HepG2 (cell line): Measurements from ENCODE around the gene CHST14. TPM values are rescaled to one million over a fixed set of nuclear protein-coding genes. Genes with fewer than 3 reads are reported as not detected.

Experiments
- AHR ChIP-seq: IDR thresholded peaks from 2 replicates; pipeline ENCODE4 v1.6.1; 2018; ENCODE audit warnings: missing genetic modification reagents, missing compliant biosample characterization
- FOXA1 ChIP-seq, 2 experiments: fragments of 450-650 bp in 1 of 2; sonication (generic) in 1 of 2; formaldehyde crosslinking in 1 of 2; IDR thresholded peaks; 2 replicates each; pipeline versions ENCODE4 v1.4.0 to v1.6.1; 2016 to 2020; ENCODE audit warnings: missing genetic modification reagents in 1 of 2
- FOXC1 ChIP-seq: sonication (generic); formaldehyde crosslinking; IDR thresholded peaks from 2 replicates; pipeline ENCODE4 v1.8.0; 2022; ENCODE audit warnings: mild to moderate bottlenecking, missing genetic modification reagents, borderline replicate concordance
- IRF2 ChIP-seq: IDR thresholded peaks from 2 replicates; pipeline ENCODE4 v1.6.1; 2018; ENCODE audit warnings: missing genetic modification reagents, missing compliant biosample characterization
- ISL2 ChIP-seq: sonication (generic); formaldehyde crosslinking; IDR thresholded peaks from 2 replicates; pipeline ENCODE4 v1.5.0; 2020; ENCODE audit warnings: missing genetic modification reagents
- MTA1 ChIP-seq: sonication (generic); formaldehyde crosslinking; IDR thresholded peaks from 2 replicates; pipeline ENCODE4 v1.4.0; 2020; ENCODE audit warnings: missing genetic modification reagents, mild to moderate bottlenecking, borderline replicate concordance
- NPAS2 ChIP-seq: sonication (generic); formaldehyde crosslinking; IDR thresholded peaks from 2 replicates; pipeline ENCODE4 v1.8.0; 2022; ENCODE audit warnings: mild to moderate bottlenecking, missing genetic modification reagents, borderline replicate concordance
- NRL ChIP-seq: sonication (generic); formaldehyde crosslinking; IDR thresholded peaks from 2 replicates; pipeline ENCODE4 v1.5.0; 2020; ENCODE audit warnings: missing genetic modification reagents, mild to moderate bottlenecking, moderate library complexity, borderline replicate concordance
- RBM39 ChIP-seq: fragments of 200-400 bp; formaldehyde crosslinking; IDR thresholded peaks from one replicate; pipeline ENCODE4 v1.6.1; 2018; ENCODE audit warnings: antibody characterized with exemption, mild to moderate bottlenecking, low read depth, low read length; ENCODE audit not compliant: poor library complexity, severe bottlenecking
- ZNF251 ChIP-seq: sonication (generic); formaldehyde crosslinking; IDR thresholded peaks from 2 replicates; pipeline ENCODE4 v1.9.0; 2021; ENCODE audit warnings: mild to moderate bottlenecking, missing genetic modification reagents
- ZNF264 ChIP-seq: sonication (generic); formaldehyde crosslinking; IDR thresholded peaks from 2 replicates; pipeline ENCODE4 v1.4.0; 2020; ENCODE audit warnings: missing genetic modification reagents
- ZNF274 ChIP-seq: sonication (generic); formaldehyde crosslinking; IDR thresholded peaks from 2 replicates; pipeline ENCODE4 v1.5.1; 2020; ENCODE audit warnings: mild to moderate bottlenecking, missing genetic modification reagents
- ZNF446 ChIP-seq: sonication (generic); formaldehyde crosslinking; IDR thresholded peaks from 2 replicates; pipeline ENCODE4 v1.5.0; 2020; ENCODE audit warnings: mild to moderate bottlenecking, missing genetic modification reagents
- ZNF563 ChIP-seq: sonication (generic); formaldehyde crosslinking; IDR thresholded peaks from 2 replicates; pipeline ENCODE4 v1.8.0; 2022; ENCODE audit warnings: mild to moderate bottlenecking, moderate library complexity, missing genetic modification reagents
- ZNF709 ChIP-seq: sonication (generic); formaldehyde crosslinking; IDR thresholded peaks from 2 replicates; pipeline ENCODE4 v1.5.0; 2020; ENCODE audit warnings: mild to moderate bottlenecking, missing genetic modification reagents
- ZNF720 ChIP-seq: sonication (generic); formaldehyde crosslinking; IDR thresholded peaks from 2 replicates; pipeline ENCODE4 v1.4.0; 2020; ENCODE audit warnings: missing genetic modification reagents
- ZNF746 ChIP-seq: sonication (generic); formaldehyde crosslinking; IDR thresholded peaks from 2 replicates; pipeline ENCODE4 v1.8.0; 2022; ENCODE audit warnings: mild to moderate bottlenecking, missing genetic modification reagents
- ZNF790 ChIP-seq: sonication (generic); formaldehyde crosslinking; IDR thresholded peaks from 2 replicates; pipeline ENCODE4 v1.8.0; 2022; ENCODE audit warnings: missing genetic modification reagents, mild to moderate bottlenecking, borderline replicate concordance
- polyA plus RNA-seq, 8 experiments: library from polyadenylated mRNA; depleted of rRNA in 3 of 8; stranded (reverse) in 7 of 8; unstranded in 1 of 8; fragments of >200 nt; fragmentation: Illumina TruSeq in 4 of 8; extraction: Trizol in 4 of 8; gene quantifications; 2 replicates each; pipeline versions ENCODE4 v1.2.1 to v1.2.3, GENCODE V29; 2011 to 2016; ENCODE audit warnings: low read depth in 4 of 8, missing spikeins in 1 of 8, mixed read lengths in 1 of 8; ENCODE audit not compliant: insufficient read depth in 1 of 8
- total RNA-seq, 5 experiments: library from RNA; depleted of rRNA; stranded (reverse); fragments of >200 nt; fragmentation: Illumina TruSeq; extraction: Trizol; gene quantifications; 2 replicates each; pipeline ENCODE4 v1.2.3, GENCODE V29; 2016; ENCODE audit warnings: low read depth in 1 of 5
- TF ChIP-seq, protein P1 (sequence below): sonication (generic); formaldehyde crosslinking; IDR thresholded peaks from 2 replicates; pipeline ENCODE4 v1.4.0; 2020; ENCODE audit warnings: missing genetic modification reagents, borderline replicate concordance
- TF ChIP-seq, protein P2 (sequence below): sonication (generic); formaldehyde crosslinking; IDR thresholded peaks from 2 replicates; pipeline ENCODE4 v1.8.0; 2022; ENCODE audit warnings: missing genetic modification reagents, low read depth, mild to moderate bottlenecking, borderline replicate concordance
- TF ChIP-seq, protein P3 (sequence below): sonication (generic); formaldehyde crosslinking; IDR thresholded peaks from 2 replicates; pipeline ENCODE4 v1.8.1; 2023; ENCODE audit warnings: mild to moderate bottlenecking, missing genetic modification reagents, borderline replicate concordance
- TF ChIP-seq, protein P4 (sequence below): sonication (generic); formaldehyde crosslinking; IDR thresholded peaks from 2 replicates; pipeline ENCODE4 v1.5.1; 2020; ENCODE audit warnings: mild to moderate bottlenecking, missing genetic modification reagents, borderline replicate concordance

CHST14 gene
- total and polyA plus RNA-seq, 2 of the 13 experiments (the other 11 are each of a cell fraction or from before 2014, with no cell fraction given), result 8.9 to 12.4 TPM

DNA sequence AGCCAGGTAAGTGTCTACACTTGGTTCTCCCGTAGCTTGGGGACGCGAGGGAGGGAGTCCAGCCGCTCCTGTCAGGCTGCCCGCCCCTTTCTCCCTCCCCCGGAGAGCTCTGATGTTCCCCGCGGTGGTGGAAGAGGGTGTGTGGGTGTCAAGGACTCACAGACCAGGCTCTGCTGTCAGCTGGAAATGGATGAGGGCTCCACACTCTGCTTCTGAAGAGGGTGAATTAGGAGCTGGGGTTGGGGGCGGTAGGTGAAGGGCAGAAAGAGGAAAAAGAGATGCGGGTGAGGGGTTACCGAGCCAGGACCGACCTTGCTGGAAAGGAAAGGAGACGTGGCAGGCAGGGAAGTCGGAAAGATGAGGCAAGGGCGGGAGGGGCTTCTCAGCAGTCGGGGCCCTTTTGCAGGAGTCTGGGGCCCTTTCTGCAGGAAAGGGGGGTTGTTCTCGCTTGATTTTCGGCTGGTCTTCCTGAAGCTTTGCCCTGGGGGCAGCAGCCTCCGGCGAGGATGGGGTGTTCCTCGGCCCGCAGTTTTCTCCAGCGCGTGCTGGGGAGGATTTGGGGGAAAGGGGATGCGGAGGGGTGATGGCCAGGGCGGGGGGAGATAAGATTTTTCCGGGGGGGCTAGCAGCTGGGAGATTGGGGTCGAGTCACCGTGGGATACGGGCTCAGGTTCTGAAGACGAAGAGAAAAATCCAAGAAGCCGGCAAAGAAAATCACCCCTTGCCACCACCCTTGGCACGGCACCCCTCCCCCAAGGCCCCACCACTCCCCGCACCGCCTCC is 30.6 kb upstream of the CHST14 start (continued):
- TF ChIP-seq ZNF746 (CRISPR knock-in tag), result peak; percentile 41; the same call in 1 of the 2 replicates
- TF ChIP-seq NRL (CRISPR knock-in tag), result 0 out of 2 replicates have a peak, but pooled peaks have one; percentile 48
- no peak for TF ChIP-seq ZNF264
- TF ChIP-seq ISL2, result no peak
- no peak for TF ChIP-seq MTA1 (CRISPR knock-in tag)
- TF ChIP-seq IRF2 (CRISPR knock-in tag), result peak; percentile 5; the same call in 1 of the 2 replicates
- TF ChIP-seq ZNF274, result peak; percentile 71; the same call in 1 of the 2 replicates
- TF ChIP-seq, protein P1, sequence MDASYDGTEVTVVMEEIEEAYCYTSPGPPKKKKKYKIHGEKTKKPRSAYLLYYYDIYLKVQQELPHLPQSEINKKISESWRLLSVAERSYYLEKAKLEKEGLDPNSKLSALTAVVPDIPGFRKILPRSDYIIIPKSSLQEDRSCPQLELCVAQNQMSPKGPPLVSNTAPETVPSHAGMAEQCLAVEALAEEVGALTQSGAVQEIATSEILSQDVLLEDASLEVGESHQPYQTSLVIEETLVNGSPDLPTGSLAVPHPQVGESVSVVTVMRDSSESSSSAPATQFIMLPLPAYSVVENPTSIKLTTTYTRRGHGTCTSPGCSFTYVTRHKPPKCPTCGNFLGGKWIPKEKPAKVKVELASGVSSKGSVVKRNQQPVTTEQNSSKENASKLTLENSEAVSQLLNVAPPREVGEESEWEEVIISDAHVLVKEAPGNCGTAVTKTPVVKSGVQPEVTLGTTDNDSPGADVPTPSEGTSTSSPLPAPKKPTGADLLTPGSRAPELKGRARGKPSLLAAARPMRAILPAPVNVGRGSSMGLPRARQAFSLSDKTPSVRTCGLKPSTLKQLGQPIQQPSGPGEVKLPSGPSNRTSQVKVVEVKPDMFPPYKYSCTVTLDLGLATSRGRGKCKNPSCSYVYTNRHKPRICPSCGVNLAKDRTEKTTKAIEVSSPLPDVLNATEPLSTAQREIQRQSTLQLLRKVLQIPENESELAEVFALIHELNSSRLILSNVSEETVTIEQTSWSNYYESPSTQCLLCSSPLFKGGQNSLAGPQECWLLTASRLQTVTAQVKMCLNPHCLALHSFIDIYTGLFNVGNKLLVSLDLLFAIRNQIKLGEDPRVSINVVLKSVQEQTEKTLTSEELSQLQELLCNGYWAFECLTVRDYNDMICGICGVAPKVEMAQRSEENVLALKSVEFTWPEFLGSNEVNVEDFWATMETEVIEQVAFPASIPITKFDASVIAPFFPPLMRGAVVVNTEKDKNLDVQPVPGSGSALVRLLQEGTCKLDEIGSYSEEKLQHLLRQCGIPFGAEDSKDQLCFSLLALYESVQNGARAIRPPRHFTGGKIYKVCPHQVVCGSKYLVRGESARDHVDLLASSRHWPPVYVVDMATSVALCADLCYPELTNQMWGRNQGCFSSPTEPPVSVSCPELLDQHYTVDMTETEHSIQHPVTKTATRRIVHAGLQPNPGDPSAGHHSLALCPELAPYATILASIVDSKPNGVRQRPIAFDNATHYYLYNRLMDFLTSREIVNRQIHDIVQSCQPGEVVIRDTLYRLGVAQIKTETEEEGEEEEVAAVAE (CRISPR knock-in tag), result 0 out of 2 replicates have a peak, but pooled peaks have one; percentile 5
- TF ChIP-seq ZNF720 (CRISPR knock-in tag), result no peak
- TF ChIP-seq, protein P2, sequence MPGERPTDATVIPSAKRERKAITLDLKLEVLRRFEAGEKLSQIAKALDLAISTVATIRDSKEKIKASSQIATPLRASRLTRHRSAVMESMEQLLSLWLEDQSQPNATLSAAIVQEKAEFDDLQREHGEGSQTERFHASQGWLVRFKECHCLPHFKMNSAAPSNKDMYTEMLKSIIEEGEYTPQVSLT, result no peak
- TF ChIP-seq ZNF446 (CRISPR knock-in tag), result 0 out of 2 replicates have a peak, but pooled peaks have one; percentile 55
- peak; percentile 18 for TF ChIP-seq RBM39
- 0 out of 2 replicates have a peak, but pooled peaks have one; percentile 9 for TF ChIP-seq AHR (CRISPR knock-in tag)
- TF ChIP-seq ZNF563 (CRISPR knock-in tag), result 0 out of 2 replicates have a peak, but pooled peaks have one; percentile 49
- TF ChIP-seq FOXA1 (IDR thresholded peaks at IDR 0.05), result no peak
- TF ChIP-seq FOXA1 (CRISPR knock-in tag; IDR thresholded peaks at IDR 0.05), result no peak
- TF ChIP-seq, protein P3, sequence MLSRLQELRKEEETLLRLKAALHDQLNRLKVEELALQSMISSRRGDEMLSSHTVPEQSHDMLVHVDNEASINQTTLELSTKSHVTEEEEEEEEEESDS (CRISPR knock-in tag), result no peak
- TF ChIP-seq FOXC1, result 0 out of 2 replicates have a peak, but pooled peaks have one; percentile 33
- TF ChIP-seq ZNF790 (CRISPR knock-in tag), result 0 out of 2 replicates have a peak, but pooled peaks have one; percentile 44
- TF ChIP-seq NPAS2 (CRISPR knock-in tag), result no peak
- TF ChIP-seq, protein P4, sequence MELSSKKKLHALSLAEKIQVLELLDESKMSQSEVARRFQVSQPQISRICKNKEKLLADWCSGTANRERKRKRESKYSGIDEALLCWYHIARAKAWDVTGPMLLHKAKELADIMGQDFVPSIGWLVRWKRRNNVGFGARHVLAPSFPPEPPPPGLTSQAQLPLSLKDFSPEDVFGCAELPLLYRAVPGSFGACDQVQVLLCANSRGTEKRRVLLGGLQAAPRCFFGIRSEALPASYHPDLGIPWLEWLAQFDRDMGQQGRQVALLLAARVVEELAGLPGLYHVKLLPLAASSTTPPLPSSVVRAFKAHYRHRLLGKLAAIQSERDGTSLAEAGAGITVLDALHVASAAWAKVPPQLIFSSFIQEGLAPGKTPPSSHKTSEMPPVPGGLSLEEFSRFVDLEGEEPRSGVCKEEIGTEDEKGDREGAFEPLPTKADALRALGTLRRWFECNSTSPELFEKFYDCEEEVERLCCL (CRISPR knock-in tag), result no peak
- no peak for TF ChIP-seq ZNF251 (CRISPR knock-in tag)
- 0 out of 2 replicates have a peak, but pooled peaks have one; percentile 30 for TF ChIP-seq ZNF709
